HG03521 (cell line): ENCODE data around the gene WDFY2.

Source experiments
- ATAC-seq: cut with Tn5 transposase; IDR thresholded peaks from one replicate; pipeline ENCODE4 v1.9.1; 2021; ENCODE audit warnings: mild to moderate bottlenecking, moderate library complexity; ENCODE audit not compliant: unreplicated experiment

WDFY2 gene

DNA sequence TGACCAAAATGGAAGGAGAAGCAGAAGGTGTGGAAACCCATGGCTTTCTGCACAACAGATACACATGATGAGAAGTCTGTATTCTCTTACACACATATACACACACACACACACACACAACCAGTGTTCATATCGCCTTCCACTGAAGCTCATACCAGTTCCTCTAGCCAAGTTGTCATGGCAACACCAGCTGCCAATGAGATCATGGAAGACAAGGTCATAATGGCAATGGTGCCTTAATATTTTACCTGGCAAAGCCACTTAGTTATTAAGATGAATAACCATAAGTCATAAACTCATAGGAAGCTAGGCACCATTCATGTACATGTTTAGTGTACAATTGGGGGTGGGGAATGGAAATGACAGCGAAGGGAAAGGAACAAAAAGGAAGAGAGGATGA, 222.3 kb downstream of the WDFY2 start:
- no peak for ATAC-seq

DNA sequence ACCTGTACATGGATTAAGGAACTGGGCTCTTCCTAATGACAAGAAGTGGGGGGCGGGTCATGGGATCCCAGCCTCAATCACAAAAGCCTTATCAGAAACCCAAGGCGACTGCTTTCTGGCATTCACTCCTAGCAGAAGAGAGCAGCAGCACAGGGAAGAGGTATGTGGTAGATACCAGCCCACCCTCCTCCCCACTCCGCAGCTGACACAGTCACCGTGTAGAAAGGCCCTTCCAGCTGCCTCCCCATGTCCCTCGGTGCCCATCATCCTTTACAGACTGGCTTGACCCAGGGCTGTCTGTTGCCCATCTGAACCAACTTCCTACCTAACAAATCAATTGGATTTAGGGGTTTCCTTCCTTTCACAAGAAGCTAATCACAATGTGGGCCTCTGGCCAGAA, 222.8 kb downstream of the WDFY2 start:
- no peak for ATAC-seq

DNA sequence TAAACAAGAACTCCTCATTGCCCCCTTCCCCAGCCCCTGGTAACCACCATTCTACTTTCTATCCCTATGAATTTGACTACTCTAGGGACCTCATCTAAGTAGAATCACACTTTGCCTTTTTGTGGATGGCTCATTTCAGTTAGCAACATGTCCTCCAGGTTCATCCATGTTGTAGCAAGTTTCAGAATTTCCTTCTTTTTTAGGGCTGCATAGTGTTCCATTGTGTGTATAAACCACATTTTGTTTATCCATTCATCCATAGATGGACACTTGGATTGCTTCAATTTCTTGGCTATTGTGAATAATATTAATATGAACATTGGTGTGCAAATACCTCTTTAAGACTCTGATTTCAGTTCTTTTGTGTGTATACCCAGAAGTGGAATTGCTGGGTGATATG, 224.5 kb downstream of the WDFY2 start:
- no peak for ATAC-seq

DNA sequence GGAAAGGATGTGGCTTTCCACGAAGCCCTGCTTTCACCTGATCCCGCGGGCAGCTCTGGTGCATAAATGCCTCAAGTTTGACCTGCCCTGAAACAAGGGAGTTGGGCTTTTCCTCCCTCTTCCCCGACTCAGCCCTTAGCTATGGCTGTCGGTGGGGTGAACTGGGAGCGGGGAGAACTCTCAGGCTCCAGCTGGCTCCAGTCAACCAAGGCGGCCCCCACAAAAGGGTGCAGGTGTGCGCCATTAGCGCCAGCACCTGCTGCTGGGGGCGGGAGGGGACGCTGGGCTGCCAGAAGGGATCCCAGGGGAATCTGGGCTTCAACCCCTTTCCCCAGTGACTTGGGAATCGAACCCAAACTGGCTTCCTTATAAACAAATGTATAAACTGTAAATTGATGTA, 226.8 kb downstream of the WDFY2 start:
- no peak for ATAC-seq

DNA sequence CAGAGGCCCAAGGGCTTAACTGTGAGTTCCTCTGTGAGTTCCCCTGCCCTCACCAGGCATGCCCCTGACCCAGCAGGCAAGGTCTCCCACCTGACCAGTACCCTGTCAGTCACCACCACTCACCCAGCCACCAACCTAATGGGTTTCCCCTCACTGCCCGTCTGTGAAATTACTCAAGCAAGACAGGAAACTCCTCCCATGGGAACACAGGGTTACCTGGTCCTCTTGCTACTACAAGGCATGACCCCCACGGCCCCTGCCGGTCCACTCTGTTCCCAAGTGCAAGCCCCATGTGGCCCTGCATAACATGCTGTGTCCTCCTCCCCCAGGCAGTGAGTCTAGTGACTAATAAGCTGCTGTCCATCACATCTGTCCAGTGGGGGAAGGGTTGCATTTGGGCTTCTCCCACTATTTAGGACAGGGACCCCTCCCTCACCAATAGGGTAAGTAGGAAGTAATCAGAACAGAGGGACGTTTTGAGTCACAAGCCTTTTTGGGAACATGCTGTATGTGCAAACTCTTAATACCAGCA, 227.7 kb downstream of the WDFY2 start:
- no peak for ATAC-seq

DNA sequence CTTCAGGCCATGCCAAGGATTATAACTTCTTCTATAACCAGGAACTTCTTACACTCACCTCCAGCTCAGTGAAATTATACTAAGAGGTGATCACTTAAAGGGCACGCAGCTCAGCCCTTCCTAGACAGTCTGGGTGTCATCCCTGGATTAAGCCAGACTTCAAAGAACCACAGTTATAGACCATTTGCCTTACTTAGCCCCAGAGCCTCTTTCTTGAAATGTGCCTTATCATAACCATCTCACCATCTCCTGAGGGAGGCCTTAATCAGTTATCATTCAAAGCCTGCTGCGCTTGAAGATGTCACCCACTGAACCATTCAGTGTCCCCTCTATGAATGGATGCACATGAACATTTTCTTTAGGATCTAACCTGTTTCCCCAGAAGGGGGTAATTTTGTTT, 229.8 kb downstream of the WDFY2 start:
- ATAC-seq: no peak

DNA sequence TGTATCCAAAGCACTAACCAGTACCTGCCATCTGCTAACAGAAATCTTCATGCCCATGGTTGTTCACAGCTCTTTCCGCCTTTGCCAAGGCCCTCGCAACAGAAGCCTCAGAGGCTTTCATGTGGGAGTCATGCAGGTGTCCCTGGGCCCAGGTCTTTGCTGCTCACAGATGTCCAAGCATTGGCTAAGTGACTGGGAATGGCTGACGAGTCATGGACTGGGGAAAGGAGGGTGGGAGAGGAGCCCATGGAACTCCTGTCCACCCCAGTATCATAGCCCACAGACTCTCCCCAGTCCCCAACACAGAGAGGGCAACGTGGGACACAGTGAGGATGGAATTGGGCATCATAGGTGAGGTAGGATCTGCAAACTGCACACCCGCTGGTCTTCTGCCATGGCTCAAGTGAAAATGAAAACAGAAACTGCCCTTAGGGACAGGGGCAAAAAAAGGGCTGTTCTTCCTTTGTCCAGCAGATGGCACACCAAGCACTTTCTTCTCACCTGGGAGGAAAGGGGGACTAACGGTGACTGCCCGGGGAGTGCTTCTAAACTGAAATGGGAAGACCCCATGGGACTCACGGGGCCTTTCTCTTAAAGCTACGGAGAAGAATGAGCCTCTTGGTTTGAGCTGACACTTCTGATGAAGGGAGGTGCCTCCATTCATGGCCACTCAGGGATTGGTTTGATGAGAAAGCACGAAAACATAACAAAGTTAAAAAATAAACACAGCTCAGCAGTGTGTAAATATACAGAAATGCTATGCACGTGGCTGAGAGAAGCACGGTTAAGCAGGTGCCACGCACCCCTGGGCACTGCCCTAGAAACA, 230.8 kb downstream of the WDFY2 start:
- peak; percentile 80 for ATAC-seq

DNA sequence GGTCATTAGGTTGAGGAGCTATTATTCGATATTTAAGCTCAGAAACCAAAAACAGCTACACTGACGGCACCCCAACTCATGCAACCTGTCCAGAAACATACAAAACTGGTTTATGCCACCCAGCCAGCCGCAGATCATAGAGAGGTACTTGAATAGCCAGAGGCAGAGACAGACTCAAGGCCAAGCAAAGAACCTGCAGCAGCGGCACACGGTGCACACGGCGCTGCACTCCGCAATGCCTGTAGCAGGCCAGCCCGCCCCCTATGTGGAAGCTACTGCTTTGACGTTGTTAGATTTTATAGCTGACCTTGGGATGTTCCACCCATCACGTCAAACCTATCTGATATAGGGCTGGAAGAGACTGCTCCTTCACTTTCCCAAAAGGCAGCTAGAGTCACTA, 231.6 kb downstream of the WDFY2 start:
- no peak for ATAC-seq

DNA sequence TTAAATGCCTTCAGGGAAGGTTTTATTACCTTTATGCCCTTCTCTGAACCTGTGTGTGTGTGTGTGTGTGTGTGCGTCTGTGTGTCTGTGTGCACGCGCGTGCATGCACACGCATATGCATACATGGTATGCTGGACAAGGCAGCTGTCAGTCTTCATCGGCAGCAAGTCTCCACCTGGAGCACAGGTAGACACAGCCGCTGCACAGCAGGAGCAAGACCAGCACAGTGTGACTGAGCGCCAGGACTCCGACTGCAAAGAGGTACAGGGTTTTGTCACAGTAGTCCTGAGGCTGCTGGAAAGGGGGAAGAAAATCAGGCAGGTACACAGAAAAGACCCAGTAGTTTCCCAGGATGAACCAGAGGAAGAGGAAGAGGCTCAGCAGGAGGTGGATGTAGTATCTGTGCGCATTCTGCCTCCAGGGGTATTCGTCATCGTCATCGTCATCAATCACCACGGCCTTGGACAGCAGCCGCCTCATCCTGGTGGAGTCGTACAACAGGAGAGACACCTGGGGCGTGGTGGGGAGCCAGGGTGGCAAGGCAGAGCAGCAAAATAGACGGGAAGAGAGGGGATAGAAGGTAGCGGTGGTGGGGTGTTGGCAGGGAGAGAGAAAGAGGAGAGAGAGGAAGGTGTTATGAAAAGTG, 232.5 kb downstream of the WDFY2 start:
- no peak for ATAC-seq
